ENCODE data around the gene EGR4.

DNA sequence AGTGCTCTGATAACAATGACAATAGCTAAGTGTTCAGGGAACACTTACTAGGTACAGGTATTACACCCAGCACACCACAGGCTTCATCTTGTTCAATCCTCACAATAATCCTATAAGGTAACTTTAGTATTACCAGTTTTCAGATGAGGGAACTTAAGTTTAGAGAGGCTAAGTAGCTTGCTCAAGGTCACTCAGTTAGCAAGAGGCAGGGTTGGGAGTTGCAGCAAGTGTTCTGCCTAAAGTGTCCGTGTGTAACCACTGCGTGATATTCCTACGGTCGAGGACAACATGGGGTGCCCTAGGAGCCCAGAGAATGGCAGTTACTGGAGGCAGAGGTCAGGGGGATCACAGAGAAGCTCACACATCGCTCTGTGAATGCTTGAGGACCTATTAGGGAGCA is 30.2 kb upstream of the EGR4 start:
- TF ChIP-seq POLR2AphosphoS5 (IDR thresholded peaks at IDR 0.05; ENCODE audit: low read depth) = no peak
- TF ChIP-seq, protein P1, sequence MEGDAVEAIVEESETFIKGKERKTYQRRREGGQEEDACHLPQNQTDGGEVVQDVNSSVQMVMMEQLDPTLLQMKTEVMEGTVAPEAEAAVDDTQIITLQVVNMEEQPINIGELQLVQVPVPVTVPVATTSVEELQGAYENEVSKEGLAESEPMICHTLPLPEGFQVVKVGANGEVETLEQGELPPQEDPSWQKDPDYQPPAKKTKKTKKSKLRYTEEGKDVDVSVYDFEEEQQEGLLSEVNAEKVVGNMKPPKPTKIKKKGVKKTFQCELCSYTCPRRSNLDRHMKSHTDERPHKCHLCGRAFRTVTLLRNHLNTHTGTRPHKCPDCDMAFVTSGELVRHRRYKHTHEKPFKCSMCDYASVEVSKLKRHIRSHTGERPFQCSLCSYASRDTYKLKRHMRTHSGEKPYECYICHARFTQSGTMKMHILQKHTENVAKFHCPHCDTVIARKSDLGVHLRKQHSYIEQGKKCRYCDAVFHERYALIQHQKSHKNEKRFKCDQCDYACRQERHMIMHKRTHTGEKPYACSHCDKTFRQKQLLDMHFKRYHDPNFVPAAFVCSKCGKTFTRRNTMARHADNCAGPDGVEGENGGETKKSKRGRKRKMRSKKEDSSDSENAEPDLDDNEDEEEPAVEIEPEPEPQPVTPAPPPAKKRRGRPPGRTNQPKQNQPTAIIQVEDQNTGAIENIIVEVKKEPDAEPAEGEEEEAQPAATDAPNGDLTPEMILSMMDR (conservative IDR thresholded peaks at IDR 0.05; ENCODE audit: low read depth in 2 of 2) = no peak
- no peak for TF ChIP-seq EZH2 (IDR thresholded peaks at IDR 0.05; ENCODE audit: low read depth, unreplicated experiment)
- TF ChIP-seq ZNF331 (CRISPR knock-in tag; IDR thresholded peaks at IDR 0.05; ENCODE audit: low read depth) = no peak
- TF ChIP-seq, protein P2, sequence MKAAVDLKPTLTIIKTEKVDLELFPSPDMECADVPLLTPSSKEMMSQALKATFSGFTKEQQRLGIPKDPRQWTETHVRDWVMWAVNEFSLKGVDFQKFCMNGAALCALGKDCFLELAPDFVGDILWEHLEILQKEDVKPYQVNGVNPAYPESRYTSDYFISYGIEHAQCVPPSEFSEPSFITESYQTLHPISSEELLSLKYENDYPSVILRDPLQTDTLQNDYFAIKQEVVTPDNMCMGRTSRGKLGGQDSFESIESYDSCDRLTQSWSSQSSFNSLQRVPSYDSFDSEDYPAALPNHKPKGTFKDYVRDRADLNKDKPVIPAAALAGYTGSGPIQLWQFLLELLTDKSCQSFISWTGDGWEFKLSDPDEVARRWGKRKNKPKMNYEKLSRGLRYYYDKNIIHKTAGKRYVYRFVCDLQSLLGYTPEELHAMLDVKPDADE (IDR thresholded peaks at IDR 0.05) = no peak
- TF ChIP-seq, protein P3, sequence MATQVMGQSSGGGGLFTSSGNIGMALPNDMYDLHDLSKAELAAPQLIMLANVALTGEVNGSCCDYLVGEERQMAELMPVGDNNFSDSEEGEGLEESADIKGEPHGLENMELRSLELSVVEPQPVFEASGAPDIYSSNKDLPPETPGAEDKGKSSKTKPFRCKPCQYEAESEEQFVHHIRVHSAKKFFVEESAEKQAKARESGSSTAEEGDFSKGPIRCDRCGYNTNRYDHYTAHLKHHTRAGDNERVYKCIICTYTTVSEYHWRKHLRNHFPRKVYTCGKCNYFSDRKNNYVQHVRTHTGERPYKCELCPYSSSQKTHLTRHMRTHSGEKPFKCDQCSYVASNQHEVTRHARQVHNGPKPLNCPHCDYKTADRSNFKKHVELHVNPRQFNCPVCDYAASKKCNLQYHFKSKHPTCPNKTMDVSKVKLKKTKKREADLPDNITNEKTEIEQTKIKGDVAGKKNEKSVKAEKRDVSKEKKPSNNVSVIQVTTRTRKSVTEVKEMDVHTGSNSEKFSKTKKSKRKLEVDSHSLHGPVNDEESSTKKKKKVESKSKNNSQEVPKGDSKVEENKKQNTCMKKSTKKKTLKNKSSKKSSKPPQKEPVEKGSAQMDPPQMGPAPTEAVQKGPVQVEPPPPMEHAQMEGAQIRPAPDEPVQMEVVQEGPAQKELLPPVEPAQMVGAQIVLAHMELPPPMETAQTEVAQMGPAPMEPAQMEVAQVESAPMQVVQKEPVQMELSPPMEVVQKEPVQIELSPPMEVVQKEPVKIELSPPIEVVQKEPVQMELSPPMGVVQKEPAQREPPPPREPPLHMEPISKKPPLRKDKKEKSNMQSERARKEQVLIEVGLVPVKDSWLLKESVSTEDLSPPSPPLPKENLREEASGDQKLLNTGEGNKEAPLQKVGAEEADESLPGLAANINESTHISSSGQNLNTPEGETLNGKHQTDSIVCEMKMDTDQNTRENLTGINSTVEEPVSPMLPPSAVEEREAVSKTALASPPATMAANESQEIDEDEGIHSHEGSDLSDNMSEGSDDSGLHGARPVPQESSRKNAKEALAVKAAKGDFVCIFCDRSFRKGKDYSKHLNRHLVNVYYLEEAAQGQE (IDR thresholded peaks at IDR 0.05; ENCODE audit: unreplicated experiment) = no peak

Measured in GM23338 (cell line).